ENCODE data around the gene PTGES. TPM values are rescaled to one million over a fixed set of nuclear protein-coding genes. Genes with fewer than 3 reads are reported as not detected.
"Not testable (repeated sequence)": the region's sequence is repeated elsewhere in the genome, so short reads cannot be mapped to it uniquely, and the experiment has no call there.

Gene PTGES
- total and polyA plus RNA-seq, 10 of the 15 experiments (the other 5 are each of a cell fraction or from before 2014, with no cell fraction given), result 0.57 TPM; not detected in 9

DNA sequence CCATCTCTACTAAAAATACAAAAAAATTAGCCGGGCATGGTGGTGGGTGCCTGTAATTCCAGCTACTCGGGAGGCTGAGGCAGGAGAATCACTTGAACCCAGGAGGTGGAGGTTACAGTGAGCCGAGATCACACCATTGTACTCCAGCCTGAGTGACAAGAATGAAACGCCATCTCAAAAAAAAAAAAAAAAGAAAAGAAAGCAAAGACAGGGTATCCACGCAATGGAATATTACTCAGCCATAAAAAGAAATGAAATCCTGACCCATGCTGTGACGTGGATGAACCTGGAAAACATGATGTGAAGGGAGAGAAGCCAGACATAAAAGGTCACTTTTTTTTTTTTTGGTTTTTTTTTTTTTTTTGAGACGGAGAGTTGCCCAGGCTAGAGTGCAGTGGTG is 7.9 kb upstream of the PTGES start:
- CTCF ChIA-PET; BruUV-seq (replicated peaks); H3K9me3 ChIP-seq (replicated peaks; ENCODE audit: control insufficient read depth, insufficient read depth, low read length): not testable (repeated sequence)

GRCh38 chr9:129759804-129760502 is 7.1 kb upstream of the PTGES start:
- in situ Hi-C loops (cut with MboI) (no loop called here), intact Hi-C loops (cut with micrococcal nuclease; ENCODE audit: unreplicated experiment) (no loop called here)
- no peaks in the 10 kb centered on the region for H3K27me3 ChIP-seq (replicated peaks in 1 of 2; ENCODE audit: control insufficient read depth in 2 of 2, insufficient read depth in 2 of 2, low read length in 1 of 2)
- H3K79me2 ChIP-seq (ENCODE audit: control insufficient read depth, insufficient read depth, low read length), result no peaks in the 10 kb centered on the region
- WGBS (ENCODE audit: insufficient coverage, insufficient replicate concordance, low lambda C conversion rate, missing lambda C conversion rate), result 39% methylated on average over 13 of the region's 13 CpGs
- ChIA-PET SMC1A (ENCODE audit: uncharacterized antibody, unreplicated experiment) (interaction anchor here (0.6 kb wide), 1 partner anchor 29 kb away, joined by 3 read pairs; no protein-coding TSS in a partner anchor), POLR2A (interaction anchor here (0.6 kb wide), 1 partner anchor 75 kb away, joined by 4 read pairs; the partner anchor contains the start of genes C9orf78 and USP20), RAD21 (ENCODE audit: unreplicated experiment) (no interaction called here), CTCF (interaction anchor here (1.0 kb wide), 1 partner anchor 17 kb away, joined by 3 read pairs; no protein-coding TSS in a partner anchor)
- no peaks in the 10 kb centered on the region for H4K20me1 ChIP-seq (ENCODE audit: control insufficient read depth, insufficient read depth)
- H2AFZ ChIP-seq (ENCODE audit: control insufficient read depth, low read depth, low read length), result no peak overlapping the region
- no peak for ATAC-seq
- no peaks in the 10 kb centered on the region for H3K9me3 ChIP-seq (replicated peaks; ENCODE audit: control insufficient read depth, insufficient read depth, low read length)
- FAIRE-seq, result no peak
- peaks cover 5% of the 10 kb centered on the region; the same call in 1 of the 2 replicates for H3K4me1 ChIP-seq (ENCODE audit: control insufficient read depth, insufficient read depth, low read length)
- no peak for DNase-seq (ENCODE audit: low read depth, low spot score)
- H3K4me2 ChIP-seq (ENCODE audit: control insufficient read depth, insufficient read depth), result no peak overlapping the region
- H3K36me3 ChIP-seq (ENCODE audit: control insufficient read depth in 2 of 2, insufficient read depth in 2 of 2, low read length in 1 of 2), result no peaks in the 10 kb centered on the region
- no peak overlapping the region for H3K9ac ChIP-seq (ENCODE audit: control insufficient read depth, insufficient read depth, low read length)
- no peak overlapping the region for H3K27ac ChIP-seq (ENCODE audit: control insufficient read depth, insufficient read depth)
- no peak overlapping the region for H3K4me3 ChIP-seq
- no TSS peak for BruUV-seq (replicated peaks)
- TF ChIP-seq HDGF (IDR thresholded peaks at IDR 0.05) (no peak), IKZF1 (conservative IDR thresholded peaks at IDR 0.05) (no peak), SRF (IDR thresholded peaks at IDR 0.05; ENCODE audit: low read depth in 2 of 2, low read length in 2 of 2) (no peak), SUZ12 (IDR thresholded peaks at IDR 0.05; ENCODE audit: unreplicated experiment) (no peak), BACH1 (IDR thresholded peaks at IDR 0.05; ENCODE audit: borderline replicate concordance) (no peak), CTCF (IDR thresholded peaks at IDR 0.05 in 2 of 3, conservative IDR thresholded peaks at IDR 0.05 in 1 of 3; ENCODE audit: control insufficient read depth in 2 of 3, extremely low read depth in 1 of 3, insufficient read depth in 1 of 3, low read depth in 3 of 3, low read length in 3 of 3) (no peak), SMC3 (IDR thresholded peaks at IDR 0.05; ENCODE audit: borderline replicate concordance, low read length) (no peak), NR2C2 (IDR thresholded peaks at IDR 0.05; ENCODE audit: borderline replicate concordance, control insufficient read depth, insufficient read length, low read depth) (no peak), ZSCAN29 (IDR thresholded peaks at IDR 0.05) (no peak), KLF5 (IDR thresholded peaks at IDR 0.05; ENCODE audit: partially characterized antibody) (no peak)
- TF ChIP-seq, protein P1, sequence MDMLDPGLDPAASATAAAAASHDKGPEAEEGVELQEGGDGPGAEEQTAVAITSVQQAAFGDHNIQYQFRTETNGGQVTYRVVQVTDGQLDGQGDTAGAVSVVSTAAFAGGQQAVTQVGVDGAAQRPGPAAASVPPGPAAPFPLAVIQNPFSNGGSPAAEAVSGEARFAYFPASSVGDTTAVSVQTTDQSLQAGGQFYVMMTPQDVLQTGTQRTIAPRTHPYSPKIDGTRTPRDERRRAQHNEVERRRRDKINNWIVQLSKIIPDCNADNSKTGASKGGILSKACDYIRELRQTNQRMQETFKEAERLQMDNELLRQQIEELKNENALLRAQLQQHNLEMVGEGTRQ (IDR thresholded peaks at IDR 0.05; ENCODE audit: borderline replicate concordance, low read depth, low read length), result no peak
- TF ChIP-seq, protein P2, sequence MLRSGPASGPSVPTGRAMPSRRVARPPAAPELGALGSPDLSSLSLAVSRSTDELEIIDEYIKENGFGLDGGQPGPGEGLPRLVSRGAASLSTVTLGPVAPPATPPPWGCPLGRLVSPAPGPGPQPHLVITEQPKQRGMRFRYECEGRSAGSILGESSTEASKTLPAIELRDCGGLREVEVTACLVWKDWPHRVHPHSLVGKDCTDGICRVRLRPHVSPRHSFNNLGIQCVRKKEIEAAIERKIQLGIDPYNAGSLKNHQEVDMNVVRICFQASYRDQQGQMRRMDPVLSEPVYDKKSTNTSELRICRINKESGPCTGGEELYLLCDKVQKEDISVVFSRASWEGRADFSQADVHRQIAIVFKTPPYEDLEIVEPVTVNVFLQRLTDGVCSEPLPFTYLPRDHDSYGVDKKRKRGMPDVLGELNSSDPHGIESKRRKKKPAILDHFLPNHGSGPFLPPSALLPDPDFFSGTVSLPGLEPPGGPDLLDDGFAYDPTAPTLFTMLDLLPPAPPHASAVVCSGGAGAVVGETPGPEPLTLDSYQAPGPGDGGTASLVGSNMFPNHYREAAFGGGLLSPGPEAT (IDR thresholded peaks at IDR 0.05; ENCODE audit: low read depth), result no peak

More for the DNA sequence above, 7.9 kb upstream of the PTGES start:
- SMC1A ChIA-PET (ENCODE audit: uncharacterized antibody, unreplicated experiment); H3K27me3 ChIP-seq (replicated peaks in 1 of 2; ENCODE audit: control insufficient read depth in 2 of 2, insufficient read depth in 2 of 2, low read length in 1 of 2); H3K36me3 ChIP-seq (ENCODE audit: control insufficient read depth in 2 of 2, insufficient read depth in 2 of 2, low read length in 1 of 2); DNase-seq (ENCODE audit: low read depth, low spot score); H3K4me2 ChIP-seq (ENCODE audit: control insufficient read depth, insufficient read depth); H3K4me1 ChIP-seq (ENCODE audit: control insufficient read depth, insufficient read depth, low read length); FAIRE-seq; H4K20me1 ChIP-seq (ENCODE audit: control insufficient read depth, insufficient read depth); in situ Hi-C loops (cut with MboI); H3K79me2 ChIP-seq (ENCODE audit: control insufficient read depth, insufficient read depth, low read length); H3K27ac ChIP-seq (ENCODE audit: control insufficient read depth, insufficient read depth); H2AFZ ChIP-seq (ENCODE audit: control insufficient read depth, low read depth, low read length); ATAC-seq; intact Hi-C loops (cut with micrococcal nuclease; ENCODE audit: unreplicated experiment); H3K9ac ChIP-seq (ENCODE audit: control insufficient read depth, insufficient read depth, low read length); H3K4me3 ChIP-seq; RAD21 ChIA-PET (ENCODE audit: unreplicated experiment): not testable (repeated sequence)
- POLR2A ChIA-PET, result interaction anchor here (0.6 kb wide), 1 partner anchor 74 kb away, joined by 4 read pairs; the partner anchor contains the start of genes C9orf78 and USP20
- 25% methylated on average over 2 of the region's 7 CpGs for WGBS (ENCODE audit: insufficient coverage, insufficient replicate concordance, low lambda C conversion rate, missing lambda C conversion rate)

Measured in GM12878 (cell line).